ENCODE measurements around the gene PLCL2. TPM values are rescaled to one million over a fixed set of nuclear protein-coding genes. Genes with fewer than 3 reads are reported as not detected.

Gene PLCL2
- total RNA-seq, 1 donor from 2014 or later: 1.8 TPM

DNA sequence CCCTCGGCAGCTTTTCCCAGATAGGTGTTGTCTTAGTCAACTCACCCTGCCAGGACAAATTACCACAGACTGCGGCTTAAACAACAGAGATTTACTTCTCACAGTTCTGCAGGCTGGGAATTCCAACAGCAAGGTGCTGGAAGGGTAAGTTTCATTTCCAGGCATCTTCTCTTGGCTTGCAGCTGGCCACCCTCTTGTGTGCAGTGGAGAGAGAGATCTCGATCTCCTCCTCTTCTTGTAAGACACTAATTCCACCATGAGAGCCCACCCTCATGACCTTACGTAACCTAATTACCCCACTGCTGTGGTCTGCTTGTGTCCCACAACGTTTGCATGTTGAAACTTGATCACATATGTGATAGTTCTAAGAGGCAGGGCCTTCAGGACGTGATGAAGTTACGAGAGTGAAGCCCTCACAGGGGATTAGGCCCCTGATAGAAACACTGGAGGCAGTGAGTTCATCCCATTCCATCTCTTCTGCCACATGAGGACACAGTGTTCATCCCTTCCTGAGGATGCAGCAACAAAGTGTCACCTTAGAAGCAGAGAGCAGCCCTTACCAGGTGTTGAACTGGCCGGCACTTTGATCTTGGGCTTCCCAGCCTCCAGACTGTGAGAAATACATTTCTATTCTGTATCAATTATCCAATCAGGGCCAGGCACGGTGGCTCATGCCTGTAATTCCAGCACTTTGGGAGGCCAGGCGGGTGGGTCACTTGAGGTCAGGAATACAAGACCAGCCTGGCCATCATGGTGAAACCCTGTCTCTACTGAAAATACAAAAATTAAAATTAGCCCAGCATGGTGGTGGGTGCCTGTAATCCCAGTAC is 247.7 kb downstream of the PLCL2 start:
- Mint-ChIP-seq H3K4me1 (ENCODE audit: unreplicated experiment) (no peaks in the 10 kb centered on the region), H3K27ac (ENCODE audit: unreplicated experiment) (no peak overlapping the region), H3K36me3 (ENCODE audit: unreplicated experiment) (no peaks in the 10 kb centered on the region), H3K9me3 (ENCODE audit: unreplicated experiment) (peaks cover 3% of the 10 kb centered on the region), H3K27me3 (ENCODE audit: unreplicated experiment) (no peaks in the 10 kb centered on the region), H3K4me3 (ENCODE audit: unreplicated experiment) (no peak overlapping the region)
- DNase-seq (ENCODE audit: extremely low spot score, unreplicated experiment): no peak
- TF ChIP-seq, protein P1, sequence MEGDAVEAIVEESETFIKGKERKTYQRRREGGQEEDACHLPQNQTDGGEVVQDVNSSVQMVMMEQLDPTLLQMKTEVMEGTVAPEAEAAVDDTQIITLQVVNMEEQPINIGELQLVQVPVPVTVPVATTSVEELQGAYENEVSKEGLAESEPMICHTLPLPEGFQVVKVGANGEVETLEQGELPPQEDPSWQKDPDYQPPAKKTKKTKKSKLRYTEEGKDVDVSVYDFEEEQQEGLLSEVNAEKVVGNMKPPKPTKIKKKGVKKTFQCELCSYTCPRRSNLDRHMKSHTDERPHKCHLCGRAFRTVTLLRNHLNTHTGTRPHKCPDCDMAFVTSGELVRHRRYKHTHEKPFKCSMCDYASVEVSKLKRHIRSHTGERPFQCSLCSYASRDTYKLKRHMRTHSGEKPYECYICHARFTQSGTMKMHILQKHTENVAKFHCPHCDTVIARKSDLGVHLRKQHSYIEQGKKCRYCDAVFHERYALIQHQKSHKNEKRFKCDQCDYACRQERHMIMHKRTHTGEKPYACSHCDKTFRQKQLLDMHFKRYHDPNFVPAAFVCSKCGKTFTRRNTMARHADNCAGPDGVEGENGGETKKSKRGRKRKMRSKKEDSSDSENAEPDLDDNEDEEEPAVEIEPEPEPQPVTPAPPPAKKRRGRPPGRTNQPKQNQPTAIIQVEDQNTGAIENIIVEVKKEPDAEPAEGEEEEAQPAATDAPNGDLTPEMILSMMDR (IDR thresholded peaks at IDR 0.05): no peak

GRCh38 chr3:17133632-17134545 is 249.1 kb downstream of the PLCL2 start:
- H3K27ac Mint-ChIP-seq (ENCODE audit: unreplicated experiment): no peak overlapping the region
- no peak for DNase-seq (ENCODE audit: extremely low spot score, unreplicated experiment)
- no peaks in the 10 kb centered on the region for H3K27me3 Mint-ChIP-seq (ENCODE audit: unreplicated experiment)
- no peaks in the 10 kb centered on the region for H3K4me1 Mint-ChIP-seq (ENCODE audit: unreplicated experiment)
- no peaks in the 10 kb centered on the region for H3K36me3 Mint-ChIP-seq (ENCODE audit: unreplicated experiment)
- no peak overlapping the region for H3K4me3 Mint-ChIP-seq (ENCODE audit: unreplicated experiment)
- TF ChIP-seq, protein P1 (IDR thresholded peaks at IDR 0.05): no peak
- peaks cover 3% of the 10 kb centered on the region for H3K9me3 Mint-ChIP-seq (ENCODE audit: unreplicated experiment)

DNA sequence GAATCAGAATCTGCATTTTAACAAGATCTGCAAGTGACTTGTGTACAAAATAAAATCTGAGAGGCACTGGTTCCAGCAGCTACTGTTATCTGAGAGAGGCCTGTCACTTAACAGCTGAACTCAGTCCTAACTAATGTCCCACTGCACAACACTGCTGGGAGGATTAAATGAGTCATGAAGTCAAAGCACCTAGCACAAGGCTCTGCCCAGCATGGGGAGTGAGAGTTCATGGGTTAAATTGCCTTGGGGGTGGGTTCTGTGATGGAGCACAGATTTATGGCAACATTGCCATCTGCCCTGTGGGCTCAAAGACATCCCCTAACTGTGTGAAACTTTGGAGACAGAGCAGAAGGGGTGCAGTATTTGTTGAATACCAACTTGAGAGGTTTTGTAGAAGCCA is 250.9 kb downstream of the PLCL2 start:
- H3K4me3 Mint-ChIP-seq (ENCODE audit: unreplicated experiment): no peak overlapping the region
- H3K27ac Mint-ChIP-seq (ENCODE audit: unreplicated experiment): no peak overlapping the region
- no peaks in the 10 kb centered on the region for H3K27me3 Mint-ChIP-seq (ENCODE audit: unreplicated experiment)
- no peaks in the 10 kb centered on the region for H3K36me3 Mint-ChIP-seq (ENCODE audit: unreplicated experiment)
- peaks cover 3% of the 10 kb centered on the region for H3K9me3 Mint-ChIP-seq (ENCODE audit: unreplicated experiment)
- TF ChIP-seq, protein P1 (IDR thresholded peaks at IDR 0.05): no peak
- H3K4me1 Mint-ChIP-seq (ENCODE audit: unreplicated experiment): no peaks in the 10 kb centered on the region
- DNase-seq (ENCODE audit: extremely low spot score, unreplicated experiment): no peak

GRCh38 chr3:17136136-17136721 is 251.5 kb downstream of the PLCL2 start:
- Mint-ChIP-seq H3K4me1 (ENCODE audit: unreplicated experiment) (no peaks in the 10 kb centered on the region), H3K9me3 (ENCODE audit: unreplicated experiment) (peaks cover 3% of the 10 kb centered on the region), H3K4me3 (ENCODE audit: unreplicated experiment) (no peak overlapping the region), H3K27ac (ENCODE audit: unreplicated experiment) (no peak overlapping the region), H3K36me3 (ENCODE audit: unreplicated experiment) (no peaks in the 10 kb centered on the region), H3K27me3 (ENCODE audit: unreplicated experiment) (no peaks in the 10 kb centered on the region)
- TF ChIP-seq, protein P1 (IDR thresholded peaks at IDR 0.05): no peak
- no peak for DNase-seq (ENCODE audit: extremely low spot score, unreplicated experiment)

All from osteocyte (in vitro differentiated cells).